Activated gamma-delta T cell treated with Interleukin-2 at 50 U/mL for 16 hours (primary cell): ENCODE measurements around the gene MN1.
A peak's percentile ranks its signal among the peaks of the same experiment; 100 is the strongest.

Source experiments
- DNase-seq: peaks from one replicate; pipeline ENCODE4 v3.0.0-alpha.2; 2020

MN1 gene

DNA sequence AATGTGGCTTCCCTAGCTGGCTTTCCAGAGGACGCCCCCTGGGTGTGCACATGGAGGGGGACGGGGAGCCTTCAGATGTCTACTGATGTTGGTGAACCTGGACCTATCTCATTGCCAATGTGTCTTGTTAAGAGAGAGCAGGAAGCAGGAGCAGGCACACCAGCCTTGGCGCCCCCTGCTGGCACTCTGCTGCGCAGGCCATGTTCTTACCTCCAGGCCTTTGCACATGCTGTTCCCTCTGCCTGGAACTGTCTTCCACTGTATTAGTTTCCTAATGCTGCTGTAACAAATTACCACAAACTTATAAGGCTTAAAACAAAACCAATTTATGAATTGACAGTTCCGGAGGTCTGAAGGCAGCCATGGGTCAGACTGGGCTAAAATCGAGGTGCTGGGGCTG, 23.6 kb upstream of the MN1 start:
- DNase-seq, result no peak

GRCh38 chr22:27823221-27823620, 21.7 kb upstream of the MN1 start:
- no peak for DNase-seq

DNA sequence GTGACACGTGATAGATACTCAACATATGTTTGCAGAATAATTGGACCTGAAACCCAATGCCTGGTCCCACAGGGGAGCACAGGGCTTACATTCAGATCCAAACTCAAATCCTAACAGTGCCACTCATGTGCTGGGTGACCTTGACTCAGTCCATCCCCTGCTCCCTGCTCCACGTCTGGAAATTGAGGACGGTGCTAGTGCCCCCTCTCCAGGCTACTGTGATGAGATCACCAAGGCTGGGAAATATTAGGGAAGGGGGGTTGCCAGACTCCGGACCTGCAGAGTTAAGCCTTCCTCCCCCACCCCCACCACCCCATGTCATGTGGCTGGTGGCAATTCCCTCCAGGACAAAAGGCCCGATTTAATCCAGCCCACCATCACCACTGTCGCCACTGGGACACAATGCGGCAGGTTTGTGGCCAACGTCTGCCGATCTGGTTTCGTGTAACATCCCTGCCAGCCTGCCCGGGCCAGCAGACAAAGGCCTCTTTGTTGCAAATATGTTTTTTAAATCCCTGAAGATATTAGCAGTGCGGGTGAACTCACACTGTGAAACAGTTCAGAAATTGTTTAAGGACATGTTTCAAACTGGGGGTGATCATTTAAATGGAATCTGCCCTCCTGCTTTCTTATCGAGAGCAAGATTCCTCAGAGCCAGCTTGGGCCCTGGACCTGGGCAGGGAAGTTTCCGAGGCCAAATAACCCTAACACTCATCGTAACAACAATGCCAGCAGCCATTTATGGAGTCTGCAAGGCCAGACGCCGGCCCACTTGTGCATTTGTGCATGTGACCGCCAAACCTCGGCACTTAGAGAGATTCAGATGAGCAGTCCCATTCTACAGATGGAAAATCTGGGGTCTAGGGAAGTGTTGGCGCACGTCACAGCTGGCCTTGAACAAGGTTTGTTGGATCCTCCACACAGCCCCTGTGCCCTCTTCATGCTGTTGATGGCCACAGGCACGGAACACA, 19.6 kb upstream of the MN1 start:
- DNase-seq, result no peak

DNA sequence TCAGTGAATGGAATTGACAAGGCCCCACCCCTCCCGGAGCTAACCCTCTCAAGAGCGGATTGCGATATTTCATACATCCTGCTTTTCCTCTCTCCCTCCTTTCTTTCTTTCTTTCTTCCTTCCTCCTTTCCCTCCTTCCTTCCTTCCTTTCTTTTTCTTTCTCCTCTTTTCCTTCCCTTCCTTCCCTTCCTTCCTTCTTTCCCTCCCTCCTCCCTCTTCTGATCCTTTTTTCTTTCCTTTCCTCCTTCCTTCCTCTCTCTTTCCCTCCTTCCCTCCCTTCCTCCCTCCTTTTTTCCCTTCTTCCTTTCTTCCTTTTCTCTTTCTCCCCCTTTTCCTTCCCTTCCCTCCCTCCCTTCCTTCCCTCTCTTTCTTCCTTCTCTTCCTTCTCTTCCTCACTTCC, 15.0 kb upstream of the MN1 start:
- DNase-seq, result no peak

- no peak for DNase-seq
These were observed 14.4 kb upstream of the MN1 start for GRCh38 chr22:27815826-27816530.

- DNase-seq, result no peak
These were observed 13.4 kb upstream of the MN1 start for GRCh38 chr22:27814993-27815392.

- DNase-seq, result no peak
These were observed 10.2 kb upstream of the MN1 start for GRCh38 chr22:27811778-27812177.

DNA sequence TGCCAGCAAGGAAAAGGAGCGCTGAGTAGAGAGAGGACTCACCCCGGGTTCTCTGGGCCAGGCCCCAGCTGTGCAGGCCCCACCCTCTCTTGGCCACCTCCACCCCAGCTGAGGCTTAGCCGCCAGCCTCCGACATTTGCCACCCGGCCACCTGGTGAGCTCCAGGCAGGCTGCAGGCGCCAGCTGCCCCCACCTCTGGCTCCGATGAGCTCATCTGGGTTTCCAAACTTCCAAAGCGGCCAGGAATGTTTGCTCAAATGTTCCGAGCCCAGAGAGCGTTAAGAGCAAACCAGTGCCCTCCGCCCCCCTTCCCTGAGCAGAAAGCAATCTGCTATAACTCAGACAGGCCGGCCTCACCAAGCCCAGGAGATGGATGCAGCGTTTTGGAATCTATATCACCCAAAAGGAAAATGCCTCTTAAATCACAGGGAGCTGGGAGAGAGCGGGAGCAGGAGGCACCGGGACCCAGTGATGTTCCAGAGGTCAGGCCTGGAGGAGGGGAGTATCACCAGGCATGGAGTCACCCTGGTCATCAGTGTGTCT, 9.1 kb upstream of the MN1 start:
- no peak for DNase-seq

DNA sequence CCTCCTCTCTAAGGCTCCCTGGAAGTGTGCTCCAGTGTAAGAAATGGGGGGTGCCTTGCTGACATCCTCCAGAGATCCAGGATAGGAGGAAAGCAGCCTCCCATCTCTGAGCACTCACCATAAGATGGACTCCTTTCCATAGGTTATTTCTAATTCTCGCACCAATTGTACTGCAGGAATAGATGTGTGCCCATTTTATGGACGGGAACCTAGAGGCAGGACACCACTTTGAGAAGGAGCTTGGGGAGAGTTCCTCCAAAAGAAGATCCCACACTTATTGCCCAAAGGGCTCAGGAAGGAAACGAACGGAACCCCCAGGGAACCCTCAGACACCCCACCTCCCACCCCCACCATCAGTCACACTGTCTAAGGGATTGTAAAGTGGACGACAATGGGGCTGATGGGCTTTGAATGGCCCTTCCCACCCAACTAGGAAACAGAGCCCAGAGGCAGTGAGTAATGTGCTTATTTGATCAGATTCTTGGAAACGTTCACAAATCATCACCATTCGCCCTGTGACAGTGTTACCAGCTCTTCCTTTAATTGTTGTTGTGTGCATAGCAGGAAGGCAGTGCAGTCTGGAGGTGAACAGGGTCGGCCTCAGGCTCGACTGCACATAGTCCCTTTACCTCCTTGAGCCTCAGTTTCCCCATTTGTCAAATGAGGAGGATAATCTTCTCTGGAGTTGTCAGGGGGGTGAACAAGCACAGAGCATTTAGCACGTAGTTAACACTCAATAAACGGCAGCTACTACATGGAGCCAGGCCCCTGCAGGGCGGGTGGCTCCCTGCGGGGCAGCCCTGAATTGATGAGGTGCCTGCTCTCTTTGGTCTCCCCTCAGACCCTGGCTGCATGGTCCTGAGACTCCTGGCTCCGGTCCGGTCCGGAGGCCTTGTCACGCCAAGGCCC, 8.4 kb upstream of the MN1 start:
- DNase-seq, result no peak

GRCh38 chr22:27809226-27809603, 7.7 kb upstream of the MN1 start:
- DNase-seq, result no peak

DNA sequence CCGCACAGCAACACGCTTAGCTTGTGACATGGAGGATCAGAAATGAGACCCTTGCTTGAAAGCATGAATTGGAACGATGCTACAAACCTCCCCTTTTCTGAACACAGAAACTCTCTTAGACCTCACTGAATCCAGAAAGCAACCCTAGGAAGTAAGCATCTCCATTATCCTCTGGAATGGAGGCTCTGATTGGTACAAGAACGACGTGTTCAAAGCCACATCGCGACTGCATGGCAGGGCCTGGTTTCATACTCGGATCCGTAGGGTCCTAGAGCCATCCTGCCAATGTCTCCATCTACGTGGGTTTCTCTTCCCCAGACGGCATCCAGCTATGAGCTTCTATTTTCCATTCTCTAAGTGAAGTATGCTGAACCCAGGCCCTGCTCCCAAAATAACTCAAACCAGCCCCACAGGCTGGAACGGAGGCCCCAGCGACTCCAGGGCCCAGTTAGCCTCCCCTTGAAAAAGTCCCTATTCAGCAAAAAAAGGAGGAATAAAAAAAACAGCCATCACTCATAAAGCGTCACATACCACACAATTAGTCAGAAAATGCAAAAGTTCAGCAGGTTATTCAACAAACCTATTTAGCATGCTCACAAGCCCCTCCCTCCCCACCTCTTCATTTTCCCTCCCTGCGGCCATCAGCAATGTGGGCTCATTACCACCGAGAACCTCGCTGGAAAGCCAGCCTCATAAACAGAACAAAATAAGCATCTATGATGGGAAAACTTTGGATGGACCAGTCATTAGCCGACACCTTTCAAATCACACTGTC, 7.1 kb upstream of the MN1 start:
- DNase-seq, result no peak

- DNase-seq, result no peak
These were observed 4.3 kb upstream of the MN1 start for GRCh38 chr22:27805841-27806240.

DNA sequence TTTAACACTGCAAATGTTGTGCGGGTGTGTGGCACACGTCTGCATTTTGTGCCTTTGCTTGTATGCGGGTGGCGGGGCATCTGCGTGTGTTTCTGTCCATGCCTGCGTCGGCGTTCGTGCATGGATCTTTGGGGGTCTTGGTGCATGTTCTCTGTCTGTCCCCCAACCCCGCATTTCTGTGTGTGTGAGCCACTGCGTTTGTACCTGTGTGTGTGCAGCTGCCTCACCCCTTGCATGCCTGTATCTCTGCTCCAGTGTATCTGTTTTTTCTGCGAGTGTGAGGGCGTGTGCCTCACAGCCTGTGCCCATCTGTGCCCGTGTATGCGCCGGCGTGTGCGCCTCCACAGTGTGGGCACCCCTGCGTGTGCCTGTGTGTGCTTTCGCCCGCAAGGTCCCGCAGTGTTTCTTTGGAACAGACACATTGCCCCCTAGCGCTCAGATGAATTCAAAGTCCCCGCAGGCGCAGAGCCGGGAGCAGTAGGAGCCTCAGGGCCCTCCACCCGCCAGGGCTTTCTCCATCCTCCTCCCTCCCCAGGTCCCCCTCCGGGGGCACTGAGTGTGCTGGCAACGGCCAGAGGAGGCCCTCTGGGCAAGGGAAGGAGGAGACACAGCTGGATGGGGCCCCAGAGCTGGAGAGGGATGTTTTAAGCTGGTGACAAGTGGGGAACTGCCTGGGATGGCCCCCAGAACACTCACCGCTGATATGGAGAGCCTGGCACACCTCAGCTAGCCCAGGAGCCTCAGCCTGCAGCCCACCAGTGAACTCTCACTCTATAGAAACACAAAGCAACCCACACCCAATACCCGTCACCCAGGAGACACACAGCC, 3.1 kb upstream of the MN1 start:
- peak; percentile 41 for DNase-seq

- no peak for DNase-seq
These were observed 2.4 kb upstream of the MN1 start for GRCh38 chr22:27803841-27804415.

- no peak for DNase-seq
These were observed 954 bp upstream of the MN1 start for GRCh38 chr22:27802346-27803073.

- no peak for DNase-seq
These were observed 347 bp downstream of the MN1 start for GRCh38 chr22:27801202-27801615.

- no peak for DNase-seq
These were observed 1.0 kb downstream of the MN1 start for GRCh38 chr22:27800250-27801201.

GRCh38 chr22:27799827-27800249, 1.7 kb downstream of the MN1 start:
- no peak for DNase-seq
